ENCODE measurements around the gene HDDC2. TPM values are rescaled to one million over a fixed set of nuclear protein-coding genes. Genes with fewer than 3 reads are reported as not detected.

The HDDC2 gene
- total RNA-seq, 1 donor from 2014 or later = 82.4 TPM

DNA sequence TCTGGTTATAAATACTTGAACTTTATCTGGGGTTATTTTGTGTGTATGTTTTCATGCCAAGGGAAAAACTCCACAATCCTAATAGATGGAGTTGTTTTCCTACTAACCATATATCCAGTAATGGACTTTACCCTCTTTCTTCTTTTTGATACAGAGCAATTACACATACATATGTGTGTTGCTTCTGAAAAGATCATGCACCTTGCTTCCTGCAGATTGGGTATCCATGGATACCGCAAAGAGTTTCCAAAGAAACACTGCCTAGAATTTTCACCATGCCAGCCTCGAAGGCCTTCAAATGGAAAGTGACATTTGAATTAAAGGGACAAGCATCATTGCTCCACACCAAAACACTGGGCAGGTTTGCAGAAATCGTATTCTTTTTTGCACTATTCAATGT, 26.8 kb downstream of the HDDC2 start:
- intact Hi-C loops (cut with micrococcal nuclease) = no loop called here
- Mint-ChIP-seq H3K4me1 (ENCODE audit: low read depth) (peaks cover 18% of the 10 kb centered on the region), H3K27ac (no peak overlapping the region)

DNA sequence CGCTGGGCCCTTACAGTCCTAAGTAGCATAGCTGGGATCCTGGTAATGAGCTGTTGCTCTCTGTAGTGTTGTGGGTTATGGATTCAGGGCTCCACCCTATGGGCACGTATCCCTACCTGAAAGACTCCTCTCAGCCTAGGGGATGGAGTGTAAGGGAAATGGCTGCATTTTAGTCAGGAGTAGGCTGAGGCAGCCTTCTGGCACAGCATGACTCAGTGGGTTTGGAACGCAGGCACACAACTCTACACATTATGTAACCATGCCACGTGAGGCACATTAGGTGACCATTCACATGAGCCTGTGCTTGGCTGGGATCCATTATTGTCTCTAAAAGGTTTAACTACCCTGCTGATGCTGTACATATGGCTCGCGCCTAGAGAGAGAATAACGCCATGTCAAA, 27.8 kb downstream of the HDDC2 start:
- H3K36me3 Mint-ChIP-seq (ENCODE audit: low read depth) = peaks cover 22% of the 10 kb centered on the region
- H3K4me1 Mint-ChIP-seq (ENCODE audit: low read depth) = peaks cover 14% of the 10 kb centered on the region
- no peaks in the 10 kb centered on the region for H3K9me3 Mint-ChIP-seq
- no peaks in the 10 kb centered on the region for H3K27me3 Mint-ChIP-seq (ENCODE audit: insufficient read depth)
- no peak overlapping the region for H3K4me3 Mint-ChIP-seq
- intact Hi-C loops (cut with micrococcal nuclease) = no loop called here
- H3K27ac Mint-ChIP-seq = no peak overlapping the region
- DNase-seq (ENCODE audit: low spot score) = no peak

More for the DNA sequence above, 26.8 kb downstream of the HDDC2 start:
- H3K36me3 Mint-ChIP-seq (ENCODE audit: low read depth) = peaks cover 25% of the 10 kb centered on the region
- no peak overlapping the region for H3K4me3 Mint-ChIP-seq
- no peaks in the 10 kb centered on the region for H3K27me3 Mint-ChIP-seq (ENCODE audit: insufficient read depth)
- DNase-seq (ENCODE audit: low spot score) = no peak
- no peaks in the 10 kb centered on the region for H3K9me3 Mint-ChIP-seq

DNA sequence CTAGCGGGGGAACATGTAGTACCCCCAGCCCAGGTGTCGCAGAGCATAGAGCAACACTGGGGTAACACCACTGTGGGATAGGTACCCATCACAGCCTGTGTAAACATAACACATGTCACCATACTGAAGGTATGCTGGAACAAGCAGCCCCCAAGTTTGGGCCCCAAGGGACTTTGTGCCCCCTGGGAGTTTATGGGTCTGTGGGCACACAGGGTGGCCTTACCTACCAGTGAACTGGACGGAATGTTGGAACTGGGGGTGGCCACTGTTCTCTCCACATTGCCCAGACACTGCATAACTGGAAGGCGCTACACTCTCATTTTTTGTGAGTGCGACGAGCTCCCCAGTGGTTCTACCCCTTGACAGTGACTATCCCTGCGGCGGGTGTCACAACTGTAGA, 28.5 kb downstream of the HDDC2 start:
- H3K27me3 Mint-ChIP-seq (ENCODE audit: insufficient read depth) = no peaks in the 10 kb centered on the region
- peaks cover 19% of the 10 kb centered on the region for H3K36me3 Mint-ChIP-seq (ENCODE audit: low read depth)
- no peak overlapping the region for H3K27ac Mint-ChIP-seq
- no peaks in the 10 kb centered on the region for H3K9me3 Mint-ChIP-seq
- no peak for DNase-seq (ENCODE audit: low spot score)
- H3K4me1 Mint-ChIP-seq (ENCODE audit: low read depth) = peaks cover 8% of the 10 kb centered on the region
- intact Hi-C loops (cut with micrococcal nuclease) = no loop called here
- H3K4me3 Mint-ChIP-seq = no peak overlapping the region

DNA sequence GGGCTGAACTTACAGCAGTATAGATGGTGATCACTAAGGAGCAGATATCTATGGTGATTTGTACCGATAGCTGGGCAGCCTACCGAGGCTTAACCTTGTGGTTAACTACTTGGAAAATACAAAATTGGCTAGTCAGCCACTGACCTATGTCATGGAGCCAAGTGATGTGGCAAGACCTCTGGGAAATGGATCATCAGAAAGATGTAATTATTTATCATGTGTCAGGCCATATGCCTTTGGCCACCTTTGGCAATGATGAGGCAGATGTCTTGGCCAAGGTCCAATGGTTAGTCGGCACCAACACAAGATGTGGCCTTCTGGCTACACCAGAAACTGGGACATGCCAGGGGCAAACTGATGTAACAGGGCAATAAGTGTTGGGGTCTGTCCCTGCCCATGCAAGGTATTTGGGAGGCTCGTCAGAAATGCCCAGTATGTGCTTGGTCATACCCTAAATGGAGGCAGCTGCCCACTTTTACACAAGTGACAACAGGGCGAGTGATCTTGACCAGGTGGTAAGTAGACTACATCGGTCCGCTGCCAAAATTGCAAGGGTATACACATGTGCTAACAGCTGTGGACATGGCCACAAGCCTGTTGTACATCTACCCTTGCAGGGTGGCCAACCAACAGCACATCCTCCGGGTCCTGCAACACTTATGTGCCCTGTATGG, 30.1 kb downstream of the HDDC2 start:
- no peaks in the 10 kb centered on the region for H3K9me3 Mint-ChIP-seq
- peaks cover 8% of the 10 kb centered on the region for H3K4me1 Mint-ChIP-seq (ENCODE audit: low read depth)
- H3K27me3 Mint-ChIP-seq (ENCODE audit: insufficient read depth) = no peaks in the 10 kb centered on the region
- peaks cover 19% of the 10 kb centered on the region for H3K36me3 Mint-ChIP-seq (ENCODE audit: low read depth)
- no peak for DNase-seq (ENCODE audit: low spot score)
- no peak overlapping the region for H3K4me3 Mint-ChIP-seq
- no peak overlapping the region for H3K27ac Mint-ChIP-seq
- intact Hi-C loops (cut with micrococcal nuclease) = no loop called here

DNA sequence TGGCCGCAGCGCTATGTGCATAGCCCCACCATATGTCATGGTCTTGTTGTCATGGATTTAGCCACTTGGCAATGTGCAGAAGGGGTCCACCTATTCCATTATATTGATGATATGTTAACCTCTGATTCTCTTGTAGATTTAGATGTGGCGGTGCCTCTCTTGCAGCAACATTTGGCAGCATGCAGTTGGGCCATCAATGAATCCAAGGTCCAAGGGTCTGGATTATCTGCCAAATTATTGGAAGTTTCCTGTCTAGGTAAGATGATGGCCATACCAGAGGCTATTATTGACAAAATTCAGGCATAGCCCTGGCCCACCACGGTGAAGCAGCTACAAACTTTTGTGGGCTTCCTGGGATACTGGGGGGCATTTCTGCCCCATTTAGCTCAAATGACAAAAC, 31.4 kb downstream of the HDDC2 start:
- H3K9me3 Mint-ChIP-seq = no peaks in the 10 kb centered on the region
- no peak for DNase-seq (ENCODE audit: low spot score)
- intact Hi-C loops (cut with micrococcal nuclease) = no loop called here
- no peak overlapping the region for H3K4me3 Mint-ChIP-seq
- no peaks in the 10 kb centered on the region for H3K27me3 Mint-ChIP-seq (ENCODE audit: insufficient read depth)
- H3K36me3 Mint-ChIP-seq (ENCODE audit: low read depth) = peaks cover 11% of the 10 kb centered on the region
- H3K4me1 Mint-ChIP-seq (ENCODE audit: low read depth) = no peaks in the 10 kb centered on the region
- H3K27ac Mint-ChIP-seq = no peak overlapping the region

DNA sequence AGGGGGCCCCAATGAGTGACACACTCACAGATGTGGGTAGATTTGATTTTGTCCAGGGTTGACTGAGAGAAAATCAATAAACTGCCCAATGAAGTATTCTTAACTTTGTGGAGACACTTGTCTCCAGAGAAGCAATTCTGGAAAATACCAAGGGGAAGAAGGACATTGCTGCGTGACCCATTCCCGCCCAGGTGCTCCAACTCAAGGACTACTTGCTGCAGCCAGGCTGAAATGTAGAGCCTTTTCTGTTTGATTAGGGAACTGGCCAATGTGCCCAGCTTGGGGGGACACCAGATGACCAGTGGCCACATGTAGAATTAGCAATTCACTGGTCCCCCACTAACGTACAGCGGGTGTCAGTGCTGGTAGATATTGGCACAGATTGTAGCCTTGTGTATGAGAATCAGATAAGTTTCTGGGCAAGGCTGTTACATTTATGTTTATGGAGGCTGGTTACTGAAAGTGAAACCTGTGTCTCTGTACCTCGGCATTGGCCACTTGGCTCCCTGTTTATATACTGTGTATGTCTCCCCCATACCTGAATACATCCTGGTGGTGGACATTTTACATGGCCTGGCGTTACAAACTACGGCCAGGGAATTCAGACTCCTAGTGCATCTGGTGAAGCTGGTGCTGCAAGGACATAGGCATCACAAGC, 32.3 kb downstream of the HDDC2 start:
- intact Hi-C loops (cut with micrococcal nuclease) = no loop called here
- DNase-seq (ENCODE audit: low spot score) = no peak
- Mint-ChIP-seq H3K27ac (no peak overlapping the region), H3K27me3 (ENCODE audit: insufficient read depth) (no peaks in the 10 kb centered on the region), H3K9me3 (no peaks in the 10 kb centered on the region), H3K36me3 (ENCODE audit: low read depth) (peaks cover 5% of the 10 kb centered on the region), H3K4me1 (ENCODE audit: low read depth) (no peaks in the 10 kb centered on the region), H3K4me3 (no peak overlapping the region)

DNA sequence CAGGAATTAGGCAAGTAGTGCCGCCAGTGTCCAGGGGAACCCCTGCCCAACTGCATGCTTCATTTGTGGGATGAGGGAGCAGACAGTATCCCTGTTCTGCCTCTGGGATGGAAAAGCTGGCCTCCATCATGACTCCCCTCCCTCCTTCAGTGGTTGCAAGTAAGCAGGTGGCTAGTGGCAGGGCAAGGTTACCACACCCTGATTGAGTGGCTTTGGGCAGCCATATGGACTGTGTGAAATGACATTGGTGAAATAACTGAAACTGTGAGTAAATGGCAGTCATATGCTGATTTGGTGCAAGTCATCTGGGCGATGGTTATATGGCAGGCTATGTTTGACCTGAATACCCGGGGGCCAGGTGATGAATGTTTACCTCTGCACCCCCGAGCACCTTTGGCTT, 33.0 kb downstream of the HDDC2 start:
- Mint-ChIP-seq H3K9me3 (no peaks in the 10 kb centered on the region), H3K27me3 (ENCODE audit: insufficient read depth) (no peaks in the 10 kb centered on the region), H3K36me3 (ENCODE audit: low read depth) (peaks cover 2% of the 10 kb centered on the region), H3K27ac (no peak overlapping the region), H3K4me1 (ENCODE audit: low read depth) (no peaks in the 10 kb centered on the region), H3K4me3 (no peak overlapping the region)
- DNase-seq (ENCODE audit: low spot score) = no peak
- intact Hi-C loops (cut with micrococcal nuclease) = no loop called here

DNA sequence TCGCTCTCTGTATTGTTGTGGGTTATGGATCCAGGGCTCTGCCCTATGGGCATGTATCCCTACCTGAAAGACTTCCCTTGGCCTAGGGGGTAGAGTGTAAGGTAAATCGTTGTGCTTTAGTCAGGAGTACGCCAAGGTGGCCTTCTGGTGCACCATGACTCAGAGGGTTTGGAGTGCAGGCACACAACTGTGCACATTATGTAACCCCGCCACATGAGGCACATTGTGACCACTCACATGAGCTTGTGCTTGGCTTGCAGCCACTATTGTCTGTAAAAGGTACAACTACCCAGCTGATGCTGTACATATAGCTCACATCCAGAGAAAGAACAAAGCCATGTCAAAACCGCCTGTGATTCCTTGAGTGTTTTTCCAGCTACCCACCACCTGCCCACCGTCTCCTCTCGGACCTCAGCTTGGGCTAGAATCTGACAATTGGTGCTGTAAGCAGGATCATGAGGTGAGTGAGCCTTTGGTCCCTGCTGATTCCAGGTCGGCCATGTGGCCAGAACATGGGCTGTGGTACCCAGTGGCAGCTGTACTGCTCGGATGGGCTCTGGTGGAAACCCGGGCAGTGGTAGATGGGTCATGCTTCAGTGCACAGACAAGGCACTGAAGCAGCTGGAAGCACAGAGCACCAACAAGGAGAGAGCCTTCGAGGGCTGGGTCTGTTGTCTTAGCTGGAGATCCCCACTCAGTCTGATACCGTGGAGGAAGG, 33.8 kb downstream of the HDDC2 start:
- H3K27me3 Mint-ChIP-seq (ENCODE audit: insufficient read depth) = no peaks in the 10 kb centered on the region
- H3K36me3 Mint-ChIP-seq (ENCODE audit: low read depth) = peaks cover 2% of the 10 kb centered on the region
- intact Hi-C loops (cut with micrococcal nuclease) = no loop called here
- no peaks in the 10 kb centered on the region for H3K4me1 Mint-ChIP-seq (ENCODE audit: low read depth)
- H3K4me3 Mint-ChIP-seq = no peak overlapping the region
- no peaks in the 10 kb centered on the region for H3K9me3 Mint-ChIP-seq
- no peak overlapping the region for H3K27ac Mint-ChIP-seq
- no peak for DNase-seq (ENCODE audit: low spot score)

DNA sequence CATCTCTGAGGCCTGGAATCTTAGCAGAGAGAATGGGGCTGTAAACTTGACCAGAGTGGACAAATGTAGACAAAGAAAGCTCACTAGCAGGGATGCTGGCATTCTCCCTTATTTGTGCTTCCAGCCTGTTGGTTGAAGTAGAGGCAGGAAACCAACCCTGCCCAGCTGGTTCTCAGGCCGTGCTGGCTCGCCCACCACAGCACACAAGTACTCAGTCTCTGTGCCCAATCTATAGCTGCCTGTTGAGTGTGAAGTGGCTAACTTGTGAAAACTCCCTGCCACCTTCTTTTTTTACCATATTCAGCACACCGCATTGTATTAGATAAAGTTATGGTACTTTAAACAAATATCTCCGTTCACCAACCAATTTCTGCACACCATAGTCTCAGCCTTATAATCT, 37.3 kb downstream of the HDDC2 start:
- DNase-seq (ENCODE audit: low spot score) = no peak
- Mint-ChIP-seq H3K36me3 (ENCODE audit: low read depth) (no peaks in the 10 kb centered on the region), H3K9me3 (no peaks in the 10 kb centered on the region), H3K27me3 (ENCODE audit: insufficient read depth) (no peaks in the 10 kb centered on the region), H3K4me3 (no peak overlapping the region), H3K27ac (no peak overlapping the region), H3K4me1 (ENCODE audit: low read depth) (no peaks in the 10 kb centered on the region)
- intact Hi-C loops (cut with micrococcal nuclease) = no loop called here

DNA sequence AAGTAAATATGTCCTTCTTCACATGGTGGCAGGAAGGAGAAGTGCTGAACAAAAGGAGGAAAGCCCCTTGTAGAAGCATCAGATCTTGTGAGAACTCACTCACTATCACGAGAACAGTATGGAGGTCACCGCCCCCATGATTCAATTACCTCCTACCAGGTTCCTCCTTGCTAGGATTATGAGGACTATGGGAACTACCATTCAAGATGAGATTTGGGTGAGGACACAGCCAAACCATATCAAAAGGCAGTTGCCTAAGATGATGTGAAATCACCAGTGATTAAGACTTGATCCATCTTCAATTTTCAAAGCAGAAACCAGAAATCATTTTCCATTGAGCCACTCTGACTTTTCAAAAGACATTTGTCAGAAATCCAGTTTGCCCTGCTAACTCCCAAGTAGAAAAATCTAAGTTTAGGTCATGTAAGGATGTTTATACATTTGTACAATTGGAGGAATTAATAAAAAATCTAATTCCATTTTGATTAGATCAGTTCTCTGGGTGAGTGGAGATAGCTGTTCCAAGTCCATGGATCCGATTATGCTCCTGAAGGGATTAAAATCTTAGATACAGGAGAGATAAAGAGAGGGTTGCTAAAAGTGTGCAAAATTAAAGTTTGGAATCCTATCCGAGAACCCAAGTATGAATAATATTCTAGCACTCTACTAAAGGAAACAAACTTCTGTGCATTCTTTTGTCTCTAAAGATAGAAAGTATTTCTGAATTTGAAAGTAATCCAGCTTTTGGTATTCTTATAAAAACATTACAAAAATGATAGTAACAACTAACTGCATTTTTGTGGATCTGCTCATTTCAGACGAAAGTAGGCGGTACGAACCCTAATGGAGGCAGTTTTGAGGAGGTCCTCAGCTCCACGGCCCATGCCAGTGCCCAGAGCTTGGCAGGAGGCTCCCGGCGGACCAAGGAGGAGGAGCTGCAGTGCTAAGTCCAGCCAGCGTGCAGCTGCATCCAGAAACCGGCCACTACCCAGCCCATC, 39.5 kb downstream of the HDDC2 start:
- DNase-seq (ENCODE audit: low spot score) = no peak
- no peaks in the 10 kb centered on the region for H3K36me3 Mint-ChIP-seq (ENCODE audit: low read depth)

DNA sequence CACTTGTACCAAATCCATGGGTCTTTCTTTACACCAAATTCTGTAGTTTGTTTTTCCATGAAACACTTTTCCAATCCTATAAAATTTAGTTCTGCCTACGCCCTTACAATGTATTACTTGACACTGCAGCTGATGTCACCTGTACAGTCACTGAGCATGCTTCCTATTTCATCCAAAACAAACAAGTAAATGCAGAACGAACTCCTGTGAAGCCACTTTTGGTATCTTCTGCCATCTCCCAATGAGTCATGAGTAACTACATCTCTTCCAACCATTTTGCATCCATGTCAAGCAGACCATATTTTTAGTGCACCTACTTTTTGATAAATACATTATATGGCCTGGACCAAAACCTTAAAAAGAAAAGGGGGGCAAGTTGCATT, 42.4 kb downstream of the HDDC2 start:
- H3K4me3 Mint-ChIP-seq = no peak overlapping the region
- H3K9me3 Mint-ChIP-seq = no peaks in the 10 kb centered on the region
- H3K36me3 Mint-ChIP-seq (ENCODE audit: low read depth) = no peaks in the 10 kb centered on the region
- H3K27me3 Mint-ChIP-seq (ENCODE audit: insufficient read depth) = peaks cover 3% of the 10 kb centered on the region
- H3K27ac Mint-ChIP-seq = no peak overlapping the region
- no peaks in the 10 kb centered on the region for H3K4me1 Mint-ChIP-seq (ENCODE audit: low read depth)
- no peak for DNase-seq (ENCODE audit: low spot score)
- intact Hi-C loops (cut with micrococcal nuclease) = no loop called here

More for the DNA sequence above, 39.5 kb downstream of the HDDC2 start:
- Mint-ChIP-seq H3K27ac (no peak overlapping the region), H3K9me3 (no peaks in the 10 kb centered on the region), H3K4me1 (ENCODE audit: low read depth) (no peaks in the 10 kb centered on the region), H3K27me3 (ENCODE audit: insufficient read depth) (peaks cover 3% of the 10 kb centered on the region), H3K4me3 (no peak overlapping the region)
- intact Hi-C loops (cut with micrococcal nuclease) = no loop called here

DNA sequence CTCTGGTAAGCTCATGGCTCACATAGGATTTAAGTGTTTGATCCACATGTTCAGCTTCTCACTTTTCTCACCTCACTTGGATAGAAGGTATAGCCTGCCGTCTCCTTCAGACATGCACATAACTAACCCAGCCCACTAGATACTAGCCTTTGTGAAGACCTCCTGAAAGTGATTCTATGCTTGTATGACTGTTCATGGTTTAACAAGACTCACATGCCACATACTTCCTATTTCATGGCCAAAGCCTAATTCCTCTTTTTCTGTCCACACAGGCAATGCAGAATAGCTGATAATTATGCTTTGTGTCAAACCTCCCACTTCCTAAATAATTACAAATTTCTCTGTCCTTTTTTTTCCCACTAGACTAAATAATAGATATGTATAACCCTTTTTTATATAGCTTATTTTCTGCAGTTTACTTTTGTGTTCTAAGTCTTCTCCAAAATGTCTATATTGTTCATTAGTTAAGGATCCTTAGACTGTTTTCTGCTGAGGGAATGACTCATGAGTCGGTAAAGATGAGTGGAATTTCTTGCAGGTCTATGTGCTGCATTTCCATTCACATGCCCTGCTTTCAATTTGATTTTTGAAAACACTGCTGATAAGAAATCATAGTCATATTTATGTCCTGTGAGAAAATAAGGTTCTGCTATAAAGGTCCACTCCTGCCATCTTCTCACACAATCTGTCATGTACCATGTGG, 43.0 kb downstream of the HDDC2 start:
- intact Hi-C loops (cut with micrococcal nuclease) = no loop called here
- no peak for DNase-seq (ENCODE audit: low spot score)
- Mint-ChIP-seq H3K27ac (no peak overlapping the region), H3K36me3 (ENCODE audit: low read depth) (no peaks in the 10 kb centered on the region), H3K27me3 (ENCODE audit: insufficient read depth) (peaks cover 3% of the 10 kb centered on the region), H3K4me3 (no peak overlapping the region), H3K9me3 (no peaks in the 10 kb centered on the region), H3K4me1 (ENCODE audit: low read depth) (no peaks in the 10 kb centered on the region)
